Caco-2 (cell line): Measurements from ENCODE around the gene DDX11. TPM values are rescaled to one million over a fixed set of nuclear protein-coding genes. Genes with fewer than 3 reads are reported as not detected.

ENCODE experiments used
- BruUV-seq: library from RNA; stranded (reverse); fragments of 400-500 nt; replicated peaks from 2 replicates; lab custom pipeline; 2021; lab: Mats Ljungman, UMichigan
- CTCF ChIA-PET: fragments of 300-600 bp; sonication (Branson Sonifier 250); formaldehyde crosslinking; loops from one replicate; lab custom pipeline; 2022; ENCODE audit warnings: antibody characterized with exemption; lab: Charles Lee
- POLR2A ChIA-PET: fragments of 300-600 bp; sonication (Branson Sonifier 250); formaldehyde crosslinking; loops from one replicate; lab custom pipeline; 2022; ENCODE audit warnings: antibody characterized with exemption; lab: Charles Lee
- DNase-seq, 2 experiments: peaks; one replicate each; pipeline versions ENCODE4 v3.0.0 to v3.0.0-alpha.2; 2020 to 2022
- H3K27me3 ChIP-seq: replicated peaks from 2 replicates; pipeline ENCODE4 v1.6.0; 2011; ENCODE audit warnings: low read length; ENCODE audit not compliant: control insufficient read depth, insufficient read depth
- H3K36me3 ChIP-seq: 2 replicates; pipeline ENCODE4 v1.5.1; 2011; ENCODE audit warnings: low read length; ENCODE audit not compliant: control insufficient read depth, insufficient read depth
- H3K4me1 ChIP-seq: fragments of 250-450 bp; sonication (Bioruptor Pico); 2 replicates; pipeline ENCODE4 v1.5.1; 2020; ENCODE audit warnings: mild to moderate bottlenecking
- H3K4me3 ChIP-seq: 2 replicates; pipeline ENCODE4 v1.5.1; 2011; ENCODE audit warnings: low read depth, mild to moderate bottlenecking, control low read depth, low read length
- H3K9me3 ChIP-seq: fragments of 250-450 bp; sonication (Bioruptor Pico); 2 replicates; pipeline ENCODE4 v1.5.1; 2020; ENCODE audit warnings: mild to moderate bottlenecking, moderate library complexity
- H3K27ac Mint-ChIP-seq: one replicate; pipeline ENCODE4 v1.8.0; 2022; ENCODE audit warnings: mixed read lengths; ENCODE audit not compliant: unreplicated experiment
- H3K27me3 Mint-ChIP-seq: one replicate; pipeline ENCODE4 v1.8.0; 2022; ENCODE audit warnings: mixed read lengths; ENCODE audit not compliant: insufficient read depth, unreplicated experiment
- H3K36me3 Mint-ChIP-seq: one replicate; pipeline ENCODE4 v1.8.0; 2022; ENCODE audit warnings: mild to moderate bottlenecking, mixed read lengths; ENCODE audit not compliant: insufficient read depth, unreplicated experiment
- H3K4me1 Mint-ChIP-seq: one replicate; pipeline ENCODE4 v1.8.0; 2022; ENCODE audit warnings: low read depth, mixed read lengths; ENCODE audit not compliant: unreplicated experiment
- H3K4me3 Mint-ChIP-seq: one replicate; pipeline ENCODE4 v1.8.0; 2022; ENCODE audit warnings: mild to moderate bottlenecking, moderate library complexity, mixed read lengths; ENCODE audit not compliant: unreplicated experiment
- H3K9me3 Mint-ChIP-seq: one replicate; pipeline ENCODE4 v1.8.0; 2022; ENCODE audit warnings: mixed read lengths; ENCODE audit not compliant: unreplicated experiment
- intact Hi-C: fragments of 100-400 bp; cut with micrococcal nuclease; formaldehyde crosslinking; loops from one replicate; pipeline ENCODE4 v1.10.0; 2022; ENCODE audit not compliant: unreplicated experiment
- total RNA-seq: library from RNA; stranded (reverse); gene quantifications from 2 replicates; pipeline ENCODE4 v1.2.3, GENCODE V29; 2022
- TF ChIP-seq, protein P1 (sequence below), 2 experiments: fragments of 200-600 bp in 1 of 2; IDR thresholded peaks; 1 replicate in 1 of 2; 2 replicates in 1 of 2; pipeline versions ENCODE4 v1.5.1 to v1.8.0; 2011 to 2022; ENCODE audit warnings: antibody characterized with exemption in 1 of 2, control low read depth in 1 of 2, inconsistent platforms in 1 of 2, low read depth in 1 of 2, low read length in 1 of 2, mild to moderate bottlenecking in 1 of 2, moderate library complexity in 1 of 2; ENCODE audit not compliant: insufficient read depth in 1 of 2, severe bottlenecking in 1 of 2, unreplicated experiment in 1 of 2

Gene DDX11
- total RNA-seq, 1 experiment from 2014 or later: 175 TPM

GRCh38 chr12:31035226-31035625, 38.4 kb upstream of the DDX11 start:
- intact Hi-C loops: no loop called here
- no peaks in the 10 kb centered on the region for H3K4me1 Mint-ChIP-seq
- CTCF ChIA-PET: no interaction called here
- no peaks in the 10 kb centered on the region for H3K9me3 Mint-ChIP-seq
- H3K27me3 Mint-ChIP-seq: peaks cover 7% of the 10 kb centered on the region
- H3K4me3 Mint-ChIP-seq: no peak overlapping the region
- BruUV-seq: no TSS peak
- no peaks in the 10 kb centered on the region; the same call in 1 of the 2 replicates for H3K27me3 ChIP-seq
- no peak for DNase-seq
- no peaks in the 10 kb centered on the region for H3K9me3 ChIP-seq
- H3K4me1 ChIP-seq: no peaks in the 10 kb centered on the region
- TF ChIP-seq, protein P1, sequence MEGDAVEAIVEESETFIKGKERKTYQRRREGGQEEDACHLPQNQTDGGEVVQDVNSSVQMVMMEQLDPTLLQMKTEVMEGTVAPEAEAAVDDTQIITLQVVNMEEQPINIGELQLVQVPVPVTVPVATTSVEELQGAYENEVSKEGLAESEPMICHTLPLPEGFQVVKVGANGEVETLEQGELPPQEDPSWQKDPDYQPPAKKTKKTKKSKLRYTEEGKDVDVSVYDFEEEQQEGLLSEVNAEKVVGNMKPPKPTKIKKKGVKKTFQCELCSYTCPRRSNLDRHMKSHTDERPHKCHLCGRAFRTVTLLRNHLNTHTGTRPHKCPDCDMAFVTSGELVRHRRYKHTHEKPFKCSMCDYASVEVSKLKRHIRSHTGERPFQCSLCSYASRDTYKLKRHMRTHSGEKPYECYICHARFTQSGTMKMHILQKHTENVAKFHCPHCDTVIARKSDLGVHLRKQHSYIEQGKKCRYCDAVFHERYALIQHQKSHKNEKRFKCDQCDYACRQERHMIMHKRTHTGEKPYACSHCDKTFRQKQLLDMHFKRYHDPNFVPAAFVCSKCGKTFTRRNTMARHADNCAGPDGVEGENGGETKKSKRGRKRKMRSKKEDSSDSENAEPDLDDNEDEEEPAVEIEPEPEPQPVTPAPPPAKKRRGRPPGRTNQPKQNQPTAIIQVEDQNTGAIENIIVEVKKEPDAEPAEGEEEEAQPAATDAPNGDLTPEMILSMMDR (IDR thresholded peaks at IDR 0.05; ENCODE audit: insufficient read depth in 1 of 2, low read depth in 1 of 2, low read length in 1 of 2, severe bottlenecking in 1 of 2, unreplicated experiment in 1 of 2): no peak
- no peaks in the 10 kb centered on the region for H3K36me3 ChIP-seq
- no peak overlapping the region for H3K4me3 ChIP-seq
- H3K27ac Mint-ChIP-seq: no peak overlapping the region
- no peaks in the 10 kb centered on the region for H3K36me3 Mint-ChIP-seq
- POLR2A ChIA-PET: no interaction called here

DNA sequence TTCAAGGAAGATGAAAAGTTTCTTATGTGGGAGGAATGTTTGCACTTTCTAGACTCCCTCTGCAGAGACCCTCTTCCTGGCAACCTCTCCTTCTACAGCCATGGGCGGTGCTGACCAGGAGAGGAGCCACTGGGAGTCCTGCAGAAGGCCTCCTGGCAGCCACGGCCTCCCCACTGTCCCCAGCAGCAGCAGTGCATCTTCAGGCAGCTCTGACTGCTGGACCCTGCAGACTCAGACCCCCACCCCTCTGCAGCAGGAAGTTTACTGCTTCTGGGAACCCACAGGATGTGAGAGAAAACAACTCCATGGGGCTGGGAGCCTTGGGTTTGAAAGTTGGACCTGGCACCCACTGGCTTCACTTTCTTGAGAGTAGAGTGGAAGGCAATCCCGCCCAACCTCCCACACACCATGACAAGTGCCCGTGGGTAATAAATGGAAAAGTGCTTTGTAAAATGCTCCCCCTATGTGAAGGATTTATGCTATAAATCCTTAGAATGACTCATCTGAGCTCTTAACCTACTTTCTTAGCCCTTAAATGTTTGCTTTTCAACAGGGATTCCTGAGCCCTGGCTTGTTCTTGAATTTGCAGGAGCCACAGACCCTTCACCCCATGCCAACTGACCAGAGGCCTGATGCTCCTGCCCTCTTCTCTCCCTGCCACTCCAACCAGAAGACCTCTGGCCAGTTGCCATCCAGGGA, 37.5 kb upstream of the DDX11 start:
- intact Hi-C loops: no loop called here
- CTCF ChIA-PET: no interaction called here
- Mint-ChIP-seq H3K27ac (no peak overlapping the region), H3K4me3 (no peak overlapping the region), H3K4me1 (no peaks in the 10 kb centered on the region), H3K27me3 (peaks cover 7% of the 10 kb centered on the region), H3K9me3 (no peaks in the 10 kb centered on the region), H3K36me3 (no peaks in the 10 kb centered on the region)
- H3K4me1 ChIP-seq: no peaks in the 10 kb centered on the region
- H3K36me3 ChIP-seq: no peaks in the 10 kb centered on the region
- TF ChIP-seq, protein P1 (IDR thresholded peaks at IDR 0.05; ENCODE audit: insufficient read depth in 1 of 2, low read depth in 1 of 2, low read length in 1 of 2, severe bottlenecking in 1 of 2, unreplicated experiment in 1 of 2): no peak
- no peaks in the 10 kb centered on the region; the same call in 1 of the 2 replicates for H3K27me3 ChIP-seq
- no peaks in the 10 kb centered on the region for H3K9me3 ChIP-seq
- no TSS peak for BruUV-seq
- DNase-seq: no peak
- POLR2A ChIA-PET: no interaction called here
- H3K4me3 ChIP-seq: no peak overlapping the region

GRCh38 chr12:31037028-31037427, 36.6 kb upstream of the DDX11 start:
- Mint-ChIP-seq H3K4me1 (no peaks in the 10 kb centered on the region), H3K27ac (no peak overlapping the region), H3K4me3 (no peak overlapping the region), H3K9me3 (no peaks in the 10 kb centered on the region), H3K27me3 (peaks cover 7% of the 10 kb centered on the region), H3K36me3 (no peaks in the 10 kb centered on the region)
- no peaks in the 10 kb centered on the region for H3K9me3 ChIP-seq
- H3K4me3 ChIP-seq: no peak overlapping the region
- no peaks in the 10 kb centered on the region for H3K4me1 ChIP-seq
- ChIA-PET CTCF (interaction anchor here (1.1 kb wide), 1 partner anchor 14 kb away, joined by 4 read pairs; no protein-coding TSS in a partner anchor), POLR2A (no interaction called here)
- TF ChIP-seq, protein P1 (IDR thresholded peaks at IDR 0.05; ENCODE audit: insufficient read depth in 1 of 2, low read depth in 1 of 2, low read length in 1 of 2, severe bottlenecking in 1 of 2, unreplicated experiment in 1 of 2): no peak
- intact Hi-C loops: no loop called here
- H3K36me3 ChIP-seq: no peaks in the 10 kb centered on the region
- no peaks in the 10 kb centered on the region for H3K27me3 ChIP-seq
- no TSS peak for BruUV-seq
- DNase-seq: no peak
